Non-pigmented ciliary epithelial cell (primary cell): ENCODE measurements around the gene NUAK1.
"Not testable (repeated sequence)": the region's sequence is repeated elsewhere in the genome, so short reads cannot be mapped to it uniquely, and the experiment has no call there.

Source experiments
- DNase-seq: peaks from one replicate; pipeline ENCODE4 v3.0.0-alpha.2; 2010; ENCODE audit warnings: low read depth

NUAK1 gene

DNA sequence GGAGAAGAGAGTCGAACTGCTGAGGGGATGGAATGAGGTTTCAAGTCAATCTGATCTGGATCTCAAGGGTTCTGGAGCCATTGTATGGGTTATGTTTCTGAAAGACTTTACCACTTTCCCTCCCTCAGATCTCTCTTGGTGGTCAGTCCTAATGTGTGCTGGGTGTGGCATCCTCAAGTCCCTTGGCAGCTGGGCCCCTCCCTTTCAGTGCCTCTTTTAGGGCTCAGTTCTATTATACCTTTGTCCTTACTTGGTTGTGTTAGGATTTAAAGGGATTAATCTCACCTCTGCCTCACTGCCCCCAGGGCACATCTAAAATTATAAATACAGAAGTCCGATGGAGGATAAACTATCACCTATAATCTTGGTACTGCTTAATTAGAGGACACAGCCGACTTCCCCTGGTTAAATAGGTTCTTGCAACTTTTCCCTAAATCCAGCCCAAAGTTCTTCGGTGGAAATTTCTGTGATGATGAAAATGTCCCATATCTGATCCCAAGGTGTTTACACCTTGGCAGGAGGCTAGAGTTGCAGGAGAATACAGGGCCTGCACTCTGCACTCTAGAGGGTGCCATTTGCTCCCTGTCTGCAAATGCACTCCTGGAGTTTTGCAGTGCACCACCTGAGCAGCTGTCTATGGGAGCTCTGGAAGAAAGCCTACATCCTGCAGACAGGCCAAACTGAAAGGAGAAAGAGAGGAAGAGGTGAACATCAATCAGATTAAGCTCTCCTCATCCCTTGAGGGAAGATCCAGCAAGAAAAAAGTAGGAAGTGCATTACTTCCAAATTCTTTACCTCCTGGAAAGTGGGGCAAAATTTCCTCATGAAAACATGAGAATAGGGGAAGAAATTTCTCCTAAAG is 106.8 kb downstream of the NUAK1 start:
- no peak for DNase-seq

DNA sequence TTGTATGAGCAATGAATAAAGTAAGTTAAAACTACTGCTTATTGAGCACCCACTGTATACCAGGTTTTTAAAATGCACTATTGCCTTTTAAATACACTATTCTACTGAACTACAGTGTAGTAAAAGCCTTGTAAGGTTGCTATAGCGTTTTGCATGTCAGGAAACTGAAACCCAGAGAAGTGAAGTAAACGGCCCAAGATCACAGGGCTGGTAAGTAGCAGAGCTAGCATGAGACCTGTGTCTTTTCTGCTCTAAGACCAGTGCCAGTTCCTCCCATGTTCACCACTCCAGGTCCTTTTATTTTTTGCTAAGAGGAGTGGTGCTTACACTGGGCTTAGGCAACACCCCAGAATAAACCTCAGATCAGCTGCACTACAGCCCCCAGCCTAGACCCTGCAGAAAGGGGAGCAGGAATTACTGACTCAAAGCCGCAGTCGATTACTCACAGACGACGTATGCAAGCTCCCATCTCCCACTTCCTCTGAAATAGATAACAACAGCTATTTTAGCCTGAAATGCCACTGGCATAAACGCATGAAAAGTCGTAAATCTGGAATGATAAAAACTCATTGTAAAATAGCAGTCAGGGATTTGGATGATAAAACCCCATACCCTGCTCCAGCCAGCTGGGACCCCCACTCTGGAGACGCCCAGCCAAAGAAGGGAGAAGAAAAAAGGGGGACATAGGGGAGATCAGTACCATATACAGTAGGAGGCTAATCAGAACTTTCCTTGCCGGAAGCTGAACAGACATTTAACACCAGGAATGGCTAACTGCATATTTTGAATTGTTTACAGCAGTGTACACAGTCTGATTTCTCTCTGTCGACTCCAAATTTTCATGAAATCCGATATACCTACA is 108.3 kb downstream of the NUAK1 start:
- peak; percentile 99 for DNase-seq

DNA sequence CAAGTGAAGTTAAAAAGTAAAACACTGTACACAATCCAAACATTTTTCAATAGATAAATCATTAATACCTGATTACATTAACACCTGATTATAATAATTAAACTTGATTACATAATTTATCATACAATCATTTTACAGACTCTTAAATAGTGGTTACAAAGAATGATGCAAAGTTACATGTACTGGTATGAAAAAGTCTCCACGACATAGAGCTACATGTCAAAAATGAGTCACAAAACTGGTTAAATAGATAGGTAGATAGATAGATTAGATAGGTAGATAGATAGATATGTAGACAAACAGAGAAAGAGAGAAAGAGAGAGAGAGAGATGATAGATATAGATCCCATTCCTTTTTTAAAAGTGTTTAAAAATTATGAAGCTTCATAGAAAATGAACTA is 109.2 kb downstream of the NUAK1 start:
- no peak for DNase-seq

DNA sequence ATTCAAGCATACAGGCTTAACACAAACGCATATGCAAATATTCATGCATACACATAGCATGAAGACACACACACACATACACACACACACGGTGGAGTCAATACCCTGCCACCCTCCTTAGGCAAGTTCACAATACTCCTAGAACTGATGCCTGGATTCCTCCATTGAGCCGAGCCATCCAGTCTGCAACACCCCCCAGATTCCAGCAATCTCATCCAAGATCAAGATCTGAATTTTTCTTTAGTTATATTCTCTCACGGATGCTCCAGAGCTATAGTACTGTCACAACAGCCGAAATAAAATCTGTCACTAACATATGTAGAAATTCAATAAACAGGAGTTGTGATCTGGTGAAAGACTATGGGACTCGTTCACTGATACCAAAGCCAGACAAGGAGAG is 110.8 kb downstream of the NUAK1 start:
- no peak for DNase-seq

DNA sequence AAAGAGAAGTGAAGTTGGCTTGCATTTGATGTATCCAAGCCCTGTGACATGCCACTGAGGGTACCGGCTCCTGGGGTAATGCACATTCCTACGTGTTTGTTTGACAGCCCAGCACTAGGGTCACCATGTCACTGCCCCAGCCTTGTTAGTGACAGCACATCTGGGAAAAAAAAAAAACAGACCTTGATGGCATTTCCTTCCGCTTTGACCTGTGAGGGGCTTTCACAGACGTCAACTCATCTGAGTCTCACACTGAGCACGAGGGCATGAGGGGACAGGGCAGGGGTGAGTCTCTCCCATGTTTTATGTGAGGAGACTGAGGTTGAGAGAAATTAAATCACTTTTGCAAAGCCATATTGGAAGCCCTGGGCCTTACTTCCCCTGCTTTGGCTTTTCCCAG is 111.5 kb downstream of the NUAK1 start:
- DNase-seq, result no peak

DNA sequence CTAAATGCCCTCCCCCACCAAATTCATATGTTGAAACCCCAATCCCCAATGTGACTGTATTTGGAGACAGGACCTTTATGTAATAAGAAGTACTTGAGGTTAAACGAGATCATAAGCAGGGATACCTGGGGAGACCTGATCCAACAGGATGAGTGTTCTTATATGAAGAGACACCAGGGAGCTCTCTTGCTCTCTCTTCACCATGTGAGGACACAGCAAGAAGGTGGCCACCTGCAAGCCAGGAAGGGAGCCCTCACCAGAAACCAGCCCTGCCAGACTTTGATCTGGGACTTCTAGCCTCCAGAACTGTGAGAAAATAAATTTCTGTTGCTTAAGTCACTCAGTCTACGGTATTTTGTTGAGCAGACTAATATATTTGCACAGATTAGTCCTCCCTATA is 113.6 kb downstream of the NUAK1 start:
- DNase-seq, result no peak

DNA sequence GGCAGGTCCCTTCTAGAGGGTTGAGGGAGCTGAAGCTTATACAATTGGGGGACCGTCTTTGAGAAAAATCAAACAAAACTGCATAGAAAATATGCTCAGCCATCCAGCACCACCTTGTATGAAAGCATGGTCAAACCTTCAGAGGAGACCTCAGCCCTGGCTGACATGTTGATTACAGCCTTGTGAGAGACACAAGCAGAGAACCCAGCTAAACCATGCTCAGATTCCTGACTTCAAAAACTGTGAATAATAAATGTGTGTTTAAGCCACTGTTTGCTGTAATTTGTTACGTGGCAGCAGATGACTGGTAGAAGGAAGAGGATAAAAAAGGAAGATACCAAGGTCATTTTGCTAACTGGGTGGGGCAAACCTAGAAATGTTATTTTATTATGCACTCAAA is 115.7 kb downstream of the NUAK1 start:
- no peak for DNase-seq

DNA sequence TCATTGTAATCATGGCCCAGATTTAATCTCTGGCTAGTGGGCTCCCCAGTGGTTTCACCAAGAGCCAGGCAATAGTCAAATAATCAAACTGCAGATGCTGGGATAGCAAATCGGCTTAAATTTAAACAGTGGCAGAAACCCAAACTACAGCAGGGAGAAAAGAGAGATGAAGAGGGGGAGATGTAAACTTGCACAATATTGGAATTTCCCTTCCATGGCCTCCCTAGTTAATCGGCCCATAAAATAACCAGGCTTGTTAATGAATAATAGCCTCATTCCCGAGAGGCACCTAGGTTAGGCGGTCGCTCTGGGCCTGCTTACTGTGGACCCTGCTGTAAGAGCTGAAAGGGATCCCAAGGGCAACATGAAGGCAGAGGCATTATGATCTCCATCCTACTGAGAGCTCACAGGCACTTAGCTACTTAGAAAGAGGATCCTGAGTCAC is 116.2 kb downstream of the NUAK1 start:
- DNase-seq, result no peak

DNA sequence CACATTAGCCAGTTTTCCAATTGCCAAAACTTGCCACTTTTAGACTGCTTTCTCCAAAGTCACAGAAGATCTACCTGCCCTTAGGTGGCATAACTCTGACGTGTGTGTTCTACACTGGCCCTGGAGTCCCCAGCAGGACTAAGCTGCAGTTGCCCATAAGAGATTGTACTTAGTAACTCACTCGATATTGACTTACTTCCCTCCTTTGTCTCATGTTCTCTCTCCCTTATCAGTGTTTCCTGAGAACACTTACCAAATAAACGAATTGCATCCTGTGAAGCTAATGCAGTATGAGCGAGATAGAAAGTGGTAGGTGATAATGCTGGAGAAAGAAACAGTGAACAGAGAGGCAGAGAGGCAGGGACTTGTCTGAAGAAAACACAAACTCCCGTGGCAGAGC is 117.2 kb downstream of the NUAK1 start:
- DNase-seq, result no peak

DNA sequence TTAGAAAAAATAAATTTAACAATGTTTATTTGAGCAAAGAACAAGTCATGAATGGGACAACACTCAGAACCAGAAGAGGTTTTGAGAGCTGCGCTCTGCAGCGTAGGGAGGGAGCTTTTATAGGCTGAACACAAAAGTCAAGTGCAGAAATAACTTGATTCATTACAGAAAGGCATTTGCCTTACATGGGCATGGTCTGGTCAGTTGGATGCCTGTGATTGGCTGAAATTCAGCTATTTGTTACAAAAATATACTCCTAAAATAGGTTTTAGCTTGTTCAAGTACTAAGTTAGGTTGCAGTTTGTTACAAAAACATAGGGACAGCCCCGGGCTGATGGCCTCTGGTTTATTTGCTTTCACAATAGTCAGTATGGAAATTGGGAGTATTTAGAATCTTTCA is 118.0 kb downstream of the NUAK1 start:
- DNase-seq, result no peak

DNA sequence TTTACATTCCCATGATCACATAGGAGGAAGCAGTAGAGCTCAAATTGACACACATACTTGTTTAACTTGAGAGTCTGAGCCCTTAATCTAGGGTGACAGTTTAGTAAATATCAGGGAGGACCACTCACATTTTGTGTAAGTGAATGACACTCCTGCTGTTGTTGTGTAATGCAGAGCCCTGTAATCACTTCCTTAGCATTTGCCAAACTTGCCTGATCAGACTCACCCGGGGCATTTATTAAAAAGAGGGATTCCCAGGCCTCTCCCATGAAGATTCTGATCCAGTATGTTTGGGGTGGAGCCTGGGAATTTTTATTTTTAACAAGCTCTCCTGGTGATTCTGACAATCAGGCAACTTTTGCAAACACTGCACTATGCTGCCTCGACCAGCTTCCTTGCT is 119.6 kb downstream of the NUAK1 start:
- no peak for DNase-seq

DNA sequence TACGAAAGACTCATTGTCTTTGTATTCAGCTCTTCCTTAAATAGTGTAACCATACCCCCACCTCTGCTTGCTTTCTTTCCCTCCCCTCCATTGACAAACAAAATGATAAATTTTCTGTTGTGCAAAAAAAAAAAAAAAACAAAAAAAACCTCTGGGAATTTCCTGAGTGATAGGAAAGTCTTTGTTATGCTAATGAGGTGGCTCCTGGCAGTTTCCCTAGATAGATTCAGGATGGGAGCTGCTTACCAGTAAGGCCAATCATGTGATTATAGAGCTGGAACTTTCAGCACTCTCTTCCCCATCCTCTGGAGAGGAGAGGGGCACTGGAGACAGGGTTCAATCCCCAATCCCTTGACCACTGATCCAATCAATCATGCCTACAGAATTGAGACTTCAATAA is 120.5 kb downstream of the NUAK1 start:
- DNase-seq, result no peak

DNA sequence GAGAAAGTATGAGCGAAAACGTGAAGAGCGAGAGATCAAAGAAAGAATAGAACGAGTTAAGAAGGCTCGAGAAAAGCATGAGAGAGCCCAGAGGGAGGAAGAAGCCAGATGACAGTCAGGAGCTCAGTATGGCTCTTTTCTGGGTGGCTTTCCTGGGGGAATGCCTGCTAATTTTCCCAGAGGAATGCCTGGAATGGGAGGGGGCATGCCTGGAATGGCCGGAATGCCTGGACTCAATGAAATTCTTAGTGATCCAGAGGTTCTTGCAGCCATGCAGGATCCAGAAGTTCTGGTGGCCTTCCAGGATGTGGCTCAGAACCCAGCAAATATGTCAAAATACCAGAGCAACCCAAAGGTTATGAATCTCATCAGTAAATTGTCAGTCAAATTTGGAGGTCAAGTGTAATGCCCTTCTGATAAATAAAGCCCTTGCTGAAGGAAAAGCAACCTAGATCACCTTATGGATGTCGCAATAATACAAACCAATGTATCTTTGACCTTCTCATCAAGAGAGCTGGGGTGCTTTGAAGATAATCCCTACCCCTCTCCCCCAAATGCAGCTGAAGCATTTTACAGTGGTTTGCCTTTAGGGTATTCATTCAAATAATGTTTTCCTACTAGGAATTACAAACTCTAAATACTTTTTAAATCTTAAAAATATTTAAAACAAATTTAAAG is 122.0 kb downstream of the NUAK1 start:
- not testable (repeated sequence) for DNase-seq

DNA sequence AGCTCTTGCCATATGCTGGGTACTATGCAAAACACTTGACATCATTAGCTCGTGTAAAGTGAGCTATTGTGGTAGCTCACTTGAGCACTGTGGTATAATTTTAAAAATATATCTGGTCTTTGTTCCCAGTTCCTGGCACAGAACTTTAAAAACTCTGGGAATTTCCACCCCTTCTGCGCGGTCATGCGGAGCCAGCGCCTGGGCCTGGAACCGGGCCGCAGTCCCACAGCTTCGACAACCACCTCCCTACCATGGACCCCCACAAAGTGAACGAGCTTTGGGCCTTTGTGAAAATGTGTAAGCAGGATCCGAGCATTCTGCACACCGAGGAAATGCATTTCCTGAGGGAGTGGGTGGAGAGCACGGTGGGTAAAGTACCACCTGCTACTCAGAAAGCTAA is 123.1 kb downstream of the NUAK1 start:
- no peak for DNase-seq

DNA sequence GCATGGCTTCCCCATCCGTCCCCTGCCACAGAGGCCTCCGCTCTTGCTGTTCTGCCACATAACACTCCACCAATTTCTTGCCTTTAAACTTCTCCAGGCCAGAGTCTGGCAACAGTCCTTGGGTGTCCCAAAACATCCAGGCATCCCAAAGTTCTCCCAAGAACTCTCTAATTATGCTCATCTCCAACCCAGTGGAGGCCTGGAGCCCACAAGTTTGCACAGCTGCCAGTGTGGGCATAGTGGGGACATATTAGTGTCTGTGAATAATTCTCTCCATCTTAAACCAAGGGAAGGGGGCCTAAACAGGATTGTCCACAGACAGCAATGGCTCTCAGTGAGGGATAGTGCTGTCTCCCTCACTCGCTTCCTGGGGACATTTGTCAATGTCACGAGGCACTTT is 124.8 kb downstream of the NUAK1 start:
- no peak for DNase-seq
